Upper lobe of right lung (tissue), 1 donor: ENCODE measurements around the gene IGF1R. TPM values are rescaled to one million over a fixed set of nuclear protein-coding genes. Genes with fewer than 3 reads are reported as not detected.

Experiments
- ATAC-seq: fragments of 200-7000 bp; cut with Tn5 transposase; one replicate; pipeline ENCODE4 v1.9.1; 2020; ENCODE audit warnings: mild to moderate bottlenecking, moderate library complexity
- DNase-seq: peaks from one replicate; pipeline ENCODE4 v3.0.0-alpha.2; 2020
- H3K27ac ChIP-seq: fragments of 200-600 bp; one replicate; pipeline ENCODE4 v1.8.0; 2022
- H3K27me3 ChIP-seq: fragments of 200-600 bp; one replicate; pipeline ENCODE4 v1.8.0; 2022; ENCODE audit warnings: mild to moderate bottlenecking
- H3K36me3 ChIP-seq: fragments of 200-600 bp; one replicate; pipeline ENCODE4 v1.8.0; 2022
- H3K4me1 ChIP-seq: fragments of 200-600 bp; one replicate; pipeline ENCODE4 v1.8.0; 2022
- H3K4me3 ChIP-seq: fragments of 200-600 bp; one replicate; pipeline ENCODE4 v1.8.0; 2022; ENCODE audit warnings: mild to moderate bottlenecking
- H3K9me3 ChIP-seq: fragments of 200-600 bp; one replicate; pipeline ENCODE4 v1.8.0; 2022
- intact Hi-C: fragments of 100-400 bp; cut with DNase I; formaldehyde crosslinking; loops from one replicate; pipeline ENCODE4 v1.11.0; 2022
- total RNA-seq: library from RNA; stranded (reverse); fragmentation: NEBNext Ultra II Directional; extraction: Animal tissue kit (Norgen Biotek cat#: 25700); gene quantifications from one replicate; pipeline ENCODE4 v1.2.1, GENCODE V29; 2021
- TF ChIP-seq, protein P1 (sequence below): fragments of 200-600 bp; IDR thresholded peaks from one replicate; pipeline ENCODE4 v1.8.0; 2022; ENCODE audit warnings: antibody characterized with exemption
- donor health status: DM: no; HTN: yes; CAD: no; lungs with severe emphysema.

IGF1R gene
- total RNA-seq, 1 donor from 2014 or later: 40.0 TPM

DNA sequence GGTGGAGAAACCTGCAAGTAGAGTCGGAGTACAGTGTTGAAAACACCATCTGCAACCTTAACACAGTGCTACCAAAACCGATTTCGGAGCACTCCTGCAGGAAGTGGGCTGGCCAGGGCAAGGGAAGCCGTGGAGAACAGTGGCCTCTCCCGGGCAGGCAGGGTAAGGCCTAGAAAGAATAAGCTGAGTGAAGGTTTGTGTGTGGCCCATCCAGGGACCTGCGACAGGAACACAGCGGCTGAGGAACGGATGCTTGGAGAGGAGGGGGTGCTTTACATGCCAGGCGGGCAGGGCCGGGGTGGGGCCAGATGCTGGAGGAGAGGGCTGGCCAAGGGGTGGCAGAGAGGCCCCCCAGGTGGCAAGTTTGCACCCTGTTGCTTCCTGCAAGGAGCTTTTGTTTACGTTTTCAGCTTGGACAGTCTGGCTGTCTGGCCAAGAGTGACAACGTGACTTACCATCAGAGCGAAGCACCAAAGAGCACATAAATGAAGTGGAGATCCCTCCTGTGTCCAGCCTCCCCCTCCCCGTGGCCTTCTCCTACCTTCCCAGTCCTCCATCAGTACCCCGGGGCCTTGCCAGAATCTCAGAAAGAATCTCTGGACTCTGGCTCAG is 202.7 kb downstream of the IGF1R start:
- ATAC-seq: peak; percentile 79
- Histone ChIP-seq H3K9me3 (no peaks in the 10 kb centered on the region), H3K4me3 (no peak overlapping the region), H3K36me3 (no peaks in the 10 kb centered on the region), H3K4me1 (peaks cover 30% of the 10 kb centered on the region), H3K27me3 (no peaks in the 10 kb centered on the region), H3K27ac (peak overlapping the region; percentile 83)
- intact Hi-C loops: no loop called here
- TF ChIP-seq, protein P1, sequence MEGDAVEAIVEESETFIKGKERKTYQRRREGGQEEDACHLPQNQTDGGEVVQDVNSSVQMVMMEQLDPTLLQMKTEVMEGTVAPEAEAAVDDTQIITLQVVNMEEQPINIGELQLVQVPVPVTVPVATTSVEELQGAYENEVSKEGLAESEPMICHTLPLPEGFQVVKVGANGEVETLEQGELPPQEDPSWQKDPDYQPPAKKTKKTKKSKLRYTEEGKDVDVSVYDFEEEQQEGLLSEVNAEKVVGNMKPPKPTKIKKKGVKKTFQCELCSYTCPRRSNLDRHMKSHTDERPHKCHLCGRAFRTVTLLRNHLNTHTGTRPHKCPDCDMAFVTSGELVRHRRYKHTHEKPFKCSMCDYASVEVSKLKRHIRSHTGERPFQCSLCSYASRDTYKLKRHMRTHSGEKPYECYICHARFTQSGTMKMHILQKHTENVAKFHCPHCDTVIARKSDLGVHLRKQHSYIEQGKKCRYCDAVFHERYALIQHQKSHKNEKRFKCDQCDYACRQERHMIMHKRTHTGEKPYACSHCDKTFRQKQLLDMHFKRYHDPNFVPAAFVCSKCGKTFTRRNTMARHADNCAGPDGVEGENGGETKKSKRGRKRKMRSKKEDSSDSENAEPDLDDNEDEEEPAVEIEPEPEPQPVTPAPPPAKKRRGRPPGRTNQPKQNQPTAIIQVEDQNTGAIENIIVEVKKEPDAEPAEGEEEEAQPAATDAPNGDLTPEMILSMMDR: peak; percentile 77
- DNase-seq: peak; percentile 87

GRCh38 chr15:98853161-98853560 is 204.8 kb downstream of the IGF1R start:
- DNase-seq (peak; percentile 91), ATAC-seq (peak; percentile 89)
- Histone ChIP-seq H3K27me3 (no peaks in the 10 kb centered on the region), H3K4me3 (peak overlapping the region; percentile 65), H3K36me3 (no peaks in the 10 kb centered on the region), H3K4me1 (peaks cover 38% of the 10 kb centered on the region), H3K9me3 (no peaks in the 10 kb centered on the region), H3K27ac (peak overlapping the region; percentile 83)
- intact Hi-C loops: no loop called here
- TF ChIP-seq, protein P1: no peak

DNA sequence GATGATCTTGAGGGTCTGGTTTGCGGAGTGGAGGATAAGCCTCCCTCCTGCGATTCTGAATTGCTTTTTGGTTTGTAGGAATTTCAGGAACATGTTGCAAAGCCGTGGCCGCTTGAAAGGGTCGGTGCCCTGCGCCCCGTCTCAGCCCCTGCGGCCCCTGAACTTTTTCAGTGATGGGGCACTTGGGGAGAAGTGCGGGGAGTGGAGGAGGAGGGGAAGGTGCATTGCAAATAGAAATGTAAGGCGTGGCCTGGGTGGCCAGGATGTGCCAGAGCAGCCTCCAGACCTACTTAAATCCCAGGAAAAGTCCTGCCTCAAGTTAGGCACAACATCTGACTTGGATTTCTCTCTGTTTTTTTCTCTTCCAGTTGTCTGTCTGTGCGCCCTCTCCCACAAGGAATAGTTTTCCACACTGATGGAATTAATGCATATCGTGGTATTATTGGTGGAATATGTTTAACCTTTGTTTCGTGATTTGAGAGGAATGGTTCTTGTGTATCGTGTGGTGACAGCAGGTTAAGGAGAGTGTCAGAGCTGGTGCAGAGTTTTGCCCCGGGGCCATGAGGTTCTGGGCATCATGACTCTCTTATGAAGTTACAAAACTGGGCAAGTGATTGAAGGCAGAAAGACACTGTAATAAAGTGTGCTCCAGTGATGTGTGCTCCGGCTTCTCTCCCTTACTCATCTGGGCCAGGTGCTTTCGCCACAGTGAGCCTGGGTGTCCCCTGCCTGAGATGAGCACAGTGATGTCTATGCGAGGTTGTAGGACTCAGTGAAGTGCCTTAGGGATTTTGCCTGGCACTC is 205.5 kb downstream of the IGF1R start:
- no peaks in the 10 kb centered on the region for H3K27me3 ChIP-seq
- H3K27ac ChIP-seq: peak overlapping the region; percentile 83
- H3K4me3 ChIP-seq: peak overlapping the region; percentile 65
- TF ChIP-seq, protein P1: no peak
- ATAC-seq (no peak), DNase-seq (peak; percentile 67)
- no peaks in the 10 kb centered on the region for H3K9me3 ChIP-seq
- H3K36me3 ChIP-seq: no peaks in the 10 kb centered on the region
- intact Hi-C loops: no loop called here
- H3K4me1 ChIP-seq: peaks cover 44% of the 10 kb centered on the region

GRCh38 chr15:98854496-98854895 is 206.2 kb downstream of the IGF1R start:
- H3K4me3 ChIP-seq: no peak overlapping the region
- TF ChIP-seq, protein P1: no peak
- peak overlapping the region; percentile 83 for H3K27ac ChIP-seq
- no peaks in the 10 kb centered on the region for H3K27me3 ChIP-seq
- intact Hi-C loops: no loop called here
- DNase-seq (no peak), ATAC-seq (no peak)
- H3K4me1 ChIP-seq: peaks cover 46% of the 10 kb centered on the region
- no peaks in the 10 kb centered on the region for H3K9me3 ChIP-seq
- no peaks in the 10 kb centered on the region for H3K36me3 ChIP-seq

DNA sequence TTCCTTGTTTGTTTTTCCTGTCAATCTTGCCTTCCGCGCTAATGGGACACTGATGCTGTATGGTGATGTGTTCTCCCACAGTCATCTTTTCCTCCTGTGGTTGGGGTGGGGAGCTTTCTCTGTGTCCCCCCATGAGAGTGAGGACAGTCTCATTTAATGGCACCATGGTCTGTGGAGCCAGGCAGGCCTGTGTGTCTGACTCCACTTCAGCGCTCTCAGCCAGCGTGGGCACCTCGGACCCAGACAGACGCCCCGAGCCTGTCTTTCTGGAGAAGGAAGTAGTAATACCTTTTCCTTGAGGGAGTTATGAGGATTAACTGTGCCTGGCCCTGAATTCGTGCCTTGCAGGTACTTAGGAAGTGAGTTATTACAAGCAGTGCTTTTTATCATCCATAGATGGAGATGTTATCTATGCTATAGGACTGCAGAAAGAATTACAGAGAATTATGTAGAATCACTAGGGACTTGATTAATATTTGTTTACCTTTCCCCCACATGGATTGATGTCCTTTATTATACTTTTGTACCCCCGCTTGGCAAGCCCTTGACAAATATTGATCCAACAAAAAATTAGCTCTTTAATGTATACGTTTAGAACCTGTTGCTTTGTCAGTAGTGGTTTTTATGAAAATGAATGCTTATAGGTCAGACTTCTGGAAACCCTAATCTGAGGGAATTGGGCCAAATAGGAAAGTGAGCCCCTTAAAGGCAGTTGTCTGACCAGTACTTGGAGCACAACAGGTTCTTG is 206.9 kb downstream of the IGF1R start:
- Histone ChIP-seq H3K4me1 (peaks cover 50% of the 10 kb centered on the region), H3K36me3 (no peaks in the 10 kb centered on the region), H3K9me3 (no peaks in the 10 kb centered on the region), H3K27ac (peak overlapping the region; percentile 11), H3K4me3 (no peak overlapping the region), H3K27me3 (no peaks in the 10 kb centered on the region)
- TF ChIP-seq, protein P1: no peak
- intact Hi-C loops: no loop called here
- no peak for ATAC-seq
- no peak for DNase-seq
